Erythroblast (primary cell): Measurements from ENCODE around the gene IGFLR1.

ENCODE experiments used
- GATA1 ChIP-seq: IDR thresholded peaks from 2 replicates; pipeline ENCODE4 v1.6.1; 2011; ENCODE audit warnings: low read depth, mild to moderate bottlenecking, control low read depth, low read length, moderate library complexity
- POLR2A ChIP-seq: IDR thresholded peaks from 2 replicates; pipeline ENCODE4 v1.6.1; 2011; ENCODE audit warnings: mild to moderate bottlenecking, low read length

DNA sequence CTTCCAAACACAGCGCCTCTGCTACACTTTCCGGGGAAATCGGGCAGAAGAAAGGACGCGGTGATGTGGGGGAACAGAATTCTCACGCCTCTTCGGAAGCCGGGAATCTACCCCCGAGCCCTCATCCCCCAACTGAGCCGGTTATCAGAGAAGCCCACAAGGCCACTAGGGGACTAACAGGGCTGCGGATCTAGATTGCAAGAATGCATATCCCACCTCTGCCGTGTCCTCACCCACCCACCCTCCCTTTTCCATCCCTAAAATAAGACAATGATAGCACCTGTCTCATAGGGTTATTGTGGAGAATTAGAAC, 1.1 kb downstream of the IGFLR1 start:
- TF ChIP-seq POLR2A (no peak), GATA1 (no peak)
